GM19193 (cell line): ENCODE results near the gene PDS5B.

Experiments
- POLR2A ChIP-seq: IDR thresholded peaks from 4 replicates; pipeline ENCODE4 v1.6.1; 2011; ENCODE audit not compliant: insufficient read depth, insufficient read length; ENCODE audit errors: extremely low read depth

The PDS5B gene

DNA sequence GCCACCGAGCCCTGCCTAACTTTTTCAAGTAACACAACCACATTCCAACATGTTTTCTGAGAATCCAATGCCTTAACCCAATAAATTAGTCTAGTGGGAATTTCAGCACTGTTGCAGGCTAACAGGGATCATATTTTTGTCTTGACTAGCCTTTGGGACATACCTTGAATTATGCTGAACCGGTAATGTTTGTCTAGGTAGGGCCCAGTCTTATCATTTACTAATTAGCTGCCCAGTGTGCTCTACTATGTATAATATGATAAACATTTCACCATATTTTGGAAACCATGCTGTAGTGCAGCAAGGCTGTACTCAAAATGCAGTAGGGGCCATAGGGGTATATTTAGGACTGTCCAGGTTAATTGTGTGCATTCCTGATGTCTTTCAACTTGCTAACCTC lies 3.3 kb upstream of the PDS5B start:
- no peak for TF ChIP-seq POLR2A

- TF ChIP-seq POLR2A, result no peak
These were observed 637 bp upstream of the PDS5B start for GRCh38 chr13:32585550-32586079.

DNA sequence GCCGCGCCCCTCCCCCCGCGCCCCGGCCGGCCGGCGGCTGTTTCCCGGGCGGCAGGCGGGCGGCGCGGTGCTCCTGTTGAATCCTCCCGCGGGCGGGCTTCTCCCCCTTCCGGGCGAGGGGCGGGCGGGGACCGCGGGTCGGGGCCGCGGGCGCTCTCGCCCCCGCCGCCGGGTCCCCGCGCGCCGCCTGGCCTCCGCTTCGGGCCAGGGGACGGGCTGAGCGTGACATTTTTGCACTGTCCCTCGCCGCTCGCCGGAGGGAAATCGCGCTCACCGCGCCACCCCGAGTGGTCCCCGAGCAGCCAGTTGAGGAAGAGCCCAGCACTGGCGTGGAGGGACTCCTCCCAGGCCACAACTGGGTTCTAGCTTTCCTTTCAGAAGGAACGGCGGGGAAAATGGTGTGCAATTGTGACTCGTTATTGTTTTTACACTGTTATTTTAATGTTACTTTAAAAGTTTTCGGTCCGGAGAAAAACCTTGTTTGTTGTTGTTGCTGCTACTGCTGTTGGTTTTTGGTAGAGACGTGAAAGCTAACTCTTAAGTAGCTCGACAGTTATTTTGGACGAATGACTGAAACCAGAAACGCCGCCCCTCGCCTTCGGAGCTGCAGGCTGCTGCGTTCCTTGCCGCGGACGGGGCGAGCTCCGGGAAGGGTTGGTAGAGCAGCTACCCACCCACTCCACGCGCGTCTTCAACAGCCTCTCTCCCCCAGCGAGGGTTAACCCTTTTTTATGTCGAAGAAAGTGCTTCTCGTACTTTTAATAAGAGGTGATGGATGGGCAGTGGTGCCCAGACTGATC lies 959 bp downstream of the PDS5B start:
- peak; percentile 25 for TF ChIP-seq POLR2A

DNA sequence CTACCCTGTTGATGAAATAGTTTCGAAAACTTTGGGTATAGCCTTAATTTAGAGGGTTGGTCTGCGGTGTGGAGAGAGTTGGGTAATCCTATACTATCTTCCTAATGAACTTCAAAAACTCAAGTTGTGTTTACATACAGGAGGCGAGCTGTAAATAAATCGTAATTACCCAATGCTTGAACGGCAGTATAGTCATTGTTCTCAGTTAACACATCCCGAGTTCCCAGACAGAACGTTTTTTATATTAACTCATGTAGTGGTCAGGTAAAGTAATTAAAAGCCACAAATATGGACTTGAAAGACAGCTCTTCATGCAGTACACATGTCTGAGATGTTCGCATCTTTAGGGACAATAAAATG lies 1.5 kb downstream of the PDS5B start:
- no peak for TF ChIP-seq POLR2A

- TF ChIP-seq POLR2A, result no peak
These were observed 2.5 kb downstream of the PDS5B start for GRCh38 chr13:32588736-32589135.

DNA sequence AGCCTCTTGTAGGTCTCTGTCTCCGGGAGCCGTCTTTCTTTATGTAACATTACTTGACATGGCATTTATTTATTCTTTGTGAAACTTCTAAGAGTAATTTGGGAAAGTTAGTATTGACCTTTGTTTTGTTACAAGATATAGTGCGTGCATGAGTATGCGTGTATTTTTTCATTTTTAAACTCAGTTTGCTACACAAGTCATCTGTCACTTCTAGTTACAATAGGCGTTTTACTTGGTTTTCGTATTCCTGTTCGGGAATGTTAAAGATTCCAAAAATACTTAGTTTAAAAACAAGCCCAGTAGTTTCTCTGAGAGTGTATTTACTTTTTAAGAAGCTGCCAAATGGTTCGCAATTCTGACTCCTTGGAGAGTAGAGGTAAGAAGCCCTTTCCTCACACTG lies 3.2 kb downstream of the PDS5B start:
- no peak for TF ChIP-seq POLR2A

- no peak for TF ChIP-seq POLR2A
These were observed 4.0 kb downstream of the PDS5B start for GRCh38 chr13:32590266-32590665.

- no peak for TF ChIP-seq POLR2A
These were observed 5.8 kb downstream of the PDS5B start for GRCh38 chr13:32592082-32592481.

DNA sequence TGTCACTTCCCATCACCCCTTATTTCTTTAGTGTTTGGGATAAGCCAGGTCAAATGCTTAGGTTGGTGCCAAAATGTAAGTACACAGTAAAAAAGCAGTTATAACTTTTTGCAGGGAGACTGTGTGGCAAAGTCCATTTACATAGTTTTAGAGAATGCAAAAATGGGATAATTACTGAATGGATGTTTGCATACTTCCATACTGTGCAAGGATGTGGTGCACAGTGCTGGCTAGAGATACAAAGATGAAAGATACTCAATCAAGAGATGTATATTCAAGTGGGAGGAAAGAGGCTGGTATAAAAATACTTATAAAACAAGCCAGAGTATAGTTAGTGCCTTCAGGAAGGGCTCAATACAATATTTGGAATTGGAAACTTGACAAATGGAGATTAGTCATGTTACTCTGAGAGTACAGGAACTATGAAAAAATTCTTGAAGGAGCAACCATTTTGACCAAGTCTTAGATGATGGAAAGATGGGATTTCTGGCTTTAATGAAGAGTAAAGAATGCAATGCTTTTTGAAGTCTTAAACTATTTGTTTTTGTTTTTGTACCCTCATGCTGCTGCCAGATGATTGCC lies 8.0 kb downstream of the PDS5B start:
- TF ChIP-seq POLR2A, result no peak

GRCh38 chr13:32595306-32595705 lies 9.1 kb downstream of the PDS5B start:
- TF ChIP-seq POLR2A, result no peak

GRCh38 chr13:32600890-32601289 lies 14.6 kb downstream of the PDS5B start:
- no peak for TF ChIP-seq POLR2A

DNA sequence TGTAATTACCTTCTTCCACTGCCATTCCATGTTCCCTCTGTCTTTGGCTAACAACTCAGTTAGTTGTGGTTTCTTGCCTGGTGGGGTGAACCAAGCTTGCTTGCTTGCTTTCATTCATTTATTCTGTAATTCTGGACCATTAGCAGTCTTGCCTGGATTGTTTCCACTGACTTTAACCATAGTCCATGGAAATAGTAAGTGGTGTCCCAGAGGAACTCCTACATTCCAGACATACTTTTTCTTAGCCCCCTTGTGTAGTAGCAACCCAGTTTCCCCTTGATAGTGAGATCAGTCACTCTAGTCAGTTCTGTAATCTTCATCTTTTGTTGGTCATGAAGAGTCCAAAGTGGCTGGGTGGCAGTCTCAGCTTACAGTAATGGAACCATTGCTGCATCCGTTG lies 23.2 kb downstream of the PDS5B start:
- TF ChIP-seq POLR2A, result no peak

DNA sequence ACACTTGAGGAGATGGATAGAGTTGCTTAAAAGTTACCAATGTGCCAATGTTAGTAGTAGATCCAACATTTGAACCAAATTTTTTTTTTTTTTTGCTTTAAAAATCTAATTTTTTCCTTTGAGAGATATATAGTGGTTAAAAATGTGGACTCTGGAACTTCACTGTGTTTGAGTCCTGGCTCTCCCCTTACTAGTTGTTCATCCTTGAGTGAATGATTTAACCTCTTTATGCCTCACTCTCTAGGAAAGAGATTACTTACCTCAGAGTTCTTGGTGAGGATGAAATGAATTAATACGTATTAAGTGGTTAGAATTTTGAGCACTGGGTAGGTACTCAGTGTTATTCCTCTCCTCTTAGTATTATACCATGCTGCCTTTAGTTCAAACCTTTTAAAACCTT lies 24.3 kb downstream of the PDS5B start:
- TF ChIP-seq POLR2A, result no peak

DNA sequence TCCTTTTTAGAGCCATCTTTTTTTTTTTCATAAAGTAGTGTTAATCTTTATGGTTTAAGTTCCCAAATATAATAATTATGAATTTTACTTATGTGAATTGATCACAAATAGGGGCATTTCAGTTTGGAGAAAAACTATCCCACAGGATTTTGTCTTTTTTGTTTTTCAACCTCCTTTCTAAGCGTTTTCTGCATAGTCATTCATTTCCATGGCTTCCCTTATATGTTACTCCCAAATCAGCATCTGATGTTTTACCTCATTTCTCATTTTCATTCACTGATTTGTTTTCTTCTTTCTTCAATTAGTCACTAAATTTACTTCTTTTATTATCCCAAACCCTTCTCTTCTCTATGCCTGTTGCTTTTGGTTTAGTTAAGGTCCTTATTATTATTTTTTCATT lies 24.7 kb downstream of the PDS5B start:
- no peak for TF ChIP-seq POLR2A

DNA sequence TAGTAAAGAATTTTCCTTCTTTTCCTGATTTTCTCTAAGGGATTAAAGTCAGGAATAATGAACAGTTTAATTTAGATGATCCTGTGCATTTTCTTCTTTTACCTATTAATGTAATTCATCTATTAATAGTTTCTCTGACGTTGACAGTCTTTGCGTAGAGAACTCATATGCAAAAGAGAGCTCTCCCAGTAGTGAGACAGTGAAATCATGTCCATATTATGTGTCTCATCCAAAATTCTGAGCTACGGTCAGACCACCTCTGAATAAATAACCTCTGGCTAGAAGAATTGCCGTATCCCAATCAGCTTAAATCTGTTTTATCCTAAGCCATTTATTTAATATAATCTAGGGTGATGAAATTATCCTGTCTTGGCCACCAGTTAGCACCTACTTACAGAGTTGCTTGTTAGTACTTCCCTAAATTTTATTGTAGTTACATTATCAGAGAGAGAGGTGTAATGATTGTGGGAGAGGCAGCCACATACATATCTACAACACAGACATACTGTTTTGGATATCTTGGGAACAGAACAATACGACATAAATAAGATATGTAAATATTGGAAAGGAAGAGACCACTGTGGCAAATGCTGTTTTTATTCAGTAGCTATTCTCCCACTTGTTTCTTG lies 30.7 kb downstream of the PDS5B start:
- TF ChIP-seq POLR2A, result no peak

DNA sequence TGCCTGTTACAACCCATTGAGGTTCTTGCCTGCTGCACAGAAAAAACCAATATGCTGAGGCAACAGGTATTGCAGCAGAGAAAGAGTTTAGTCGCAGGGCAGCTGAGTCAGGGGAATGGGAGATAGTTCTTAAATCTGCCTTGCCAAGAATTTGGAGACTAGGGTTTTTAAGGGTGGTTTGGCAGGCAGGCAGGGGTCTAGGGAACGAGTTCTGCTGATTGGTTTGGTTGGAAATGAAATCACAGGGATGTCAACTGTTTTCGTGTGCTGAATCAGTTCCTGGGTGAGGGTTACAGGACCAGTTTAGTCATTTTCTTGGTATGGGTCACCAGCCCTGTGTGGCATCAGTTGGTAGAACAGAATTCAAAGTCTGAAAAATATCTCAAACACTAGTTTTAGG lies 36.6 kb downstream of the PDS5B start:
- no peak for TF ChIP-seq POLR2A
